ENCODE data around the gene FANK1. TPM values are rescaled to one million over a fixed set of nuclear protein-coding genes. Genes with fewer than 3 reads are reported as not detected.
A peak's percentile ranks its signal among the peaks of the same experiment; 100 is the strongest.
"Not testable (repeated sequence)": the region's sequence is repeated elsewhere in the genome, so short reads cannot be mapped to it uniquely, and the experiment has no call there.

Gene FANK1
- total RNA-seq, 2 donors from 2014 or later, result 5.9 to 7.1 TPM

GRCh38 chr10:125921643-125922306, 25.4 kb downstream of the FANK1 start:
- intact Hi-C loops (cut with DNase I, micrococcal nuclease); ATAC-seq; DNase-seq: not testable (repeated sequence)

- ATAC-seq (peak; percentile 64), DNase-seq (no peak)
- intact Hi-C loops (cut with DNase I, micrococcal nuclease), result no loop called here
Measured at GRCh38 chr10:125925262-125925834, 29.0 kb downstream of the FANK1 start.

- intact Hi-C loops (cut with DNase I, micrococcal nuclease), result no loop called here
- no peak for DNase-seq
- ATAC-seq, result no peak
Measured at GRCh38 chr10:125926247-125926646, 29.9 kb downstream of the FANK1 start.

- DNase-seq; ATAC-seq; intact Hi-C loops (cut with DNase I, micrococcal nuclease): not testable (repeated sequence)
Measured at GRCh38 chr10:125927265-125927664, 30.9 kb downstream of the FANK1 start.

GRCh38 chr10:125928928-125929585, 32.7 kb downstream of the FANK1 start:
- DNase-seq (no peak), ATAC-seq (peak; percentile 55)
- intact Hi-C loops (cut with DNase I, micrococcal nuclease), result no loop called here

GRCh38 chr10:125929618-125930017, 33.3 kb downstream of the FANK1 start:
- intact Hi-C loops (cut with DNase I, micrococcal nuclease), result no loop called here
- no peak for DNase-seq

GRCh38 chr10:125933693-125934092, 37.3 kb downstream of the FANK1 start:
- intact Hi-C loops (cut with DNase I, micrococcal nuclease), result no loop called here
- ATAC-seq, result no peak
- DNase-seq, result no peak

More at GRCh38 chr10:125929618-125930017, 33.3 kb downstream of the FANK1 start:
- ATAC-seq, result peak; percentile 92

- ATAC-seq (no peak), DNase-seq (no peak)
- intact Hi-C loops (cut with DNase I, micrococcal nuclease), result no loop called here
Measured at GRCh38 chr10:125936331-125936730, 40.0 kb downstream of the FANK1 start.

- DNase-seq (no peak), ATAC-seq (no peak)
- intact Hi-C loops (cut with DNase I, micrococcal nuclease), result no loop called here
Measured at GRCh38 chr10:125940515-125940914, 44.2 kb downstream of the FANK1 start.

GRCh38 chr10:125951290-125951689, 54.9 kb downstream of the FANK1 start:
- DNase-seq (no peak), ATAC-seq (no peak)
- intact Hi-C loops (cut with DNase I, micrococcal nuclease), result no loop called here

GRCh38 chr10:125953778-125954385, 57.5 kb downstream of the FANK1 start:
- intact Hi-C loops (cut with DNase I, micrococcal nuclease), result no loop called here
- DNase-seq (no peak), ATAC-seq (no peak)

GRCh38 chr10:125955766-125956165, 59.4 kb downstream of the FANK1 start:
- intact Hi-C loops (cut with DNase I, micrococcal nuclease), result no loop called here
- DNase-seq, result no peak
- no peak for ATAC-seq

- ATAC-seq (no peak), DNase-seq (no peak)
- intact Hi-C loops (cut with DNase I, micrococcal nuclease), result no loop called here
Measured at GRCh38 chr10:125961743-125962142, 65.4 kb downstream of the FANK1 start.

GRCh38 chr10:125962200-125962599, 65.8 kb downstream of the FANK1 start:
- intact Hi-C loops (cut with DNase I, micrococcal nuclease), result no loop called here
- DNase-seq, result no peak
- no peak for ATAC-seq

- intact Hi-C loops (cut with DNase I, micrococcal nuclease), result no loop called here
- DNase-seq (no peak), ATAC-seq (no peak)
Measured at GRCh38 chr10:125964558-125964957, 68.2 kb downstream of the FANK1 start.

- intact Hi-C loops (cut with DNase I, micrococcal nuclease), result no loop called here
- ATAC-seq (no peak), DNase-seq (no peak)
Measured at GRCh38 chr10:125967533-125967932, 71.2 kb downstream of the FANK1 start.

GRCh38 chr10:125970077-125970630, 73.8 kb downstream of the FANK1 start:
- intact Hi-C loops (cut with DNase I, micrococcal nuclease); DNase-seq; ATAC-seq: not testable (repeated sequence)

GRCh38 chr10:125976960-125977605, 80.7 kb downstream of the FANK1 start:
- intact Hi-C loops (cut with DNase I, micrococcal nuclease), result no loop called here
- ATAC-seq (no peak), DNase-seq (no peak)

- intact Hi-C loops (cut with DNase I, micrococcal nuclease), result loop anchor here in 1 of 2 donors (5.0 to 10.0 kb wide), 2 partner anchors 407 to 525 kb away; partner anchors contain the start of gene ADAM12
- no peak for DNase-seq
Measured at GRCh38 chr10:125979976-125980375, 83.6 kb downstream of the FANK1 start.

More at GRCh38 chr10:125979976-125980375, 83.6 kb downstream of the FANK1 start:
- no peak for ATAC-seq

Measured in left colon (tissue), 2 donors.